Mesothelial cell of epicardium (in vitro differentiated cells): ENCODE measurements around the gene OSGIN1. TPM values are rescaled to one million over a fixed set of nuclear protein-coding genes. Genes with fewer than 3 reads are reported as not detected.

Source experiments
- DNase-seq, 2 experiments: peaks; one replicate each; pipeline ENCODE4 v3.0.0; 2021; ENCODE audit warnings: low spot score in 2 of 2; ENCODE audit not compliant: unreplicated experiment in 2 of 2
- H3K27ac Mint-ChIP-seq: 2 replicates; pipeline ENCODE4 v1.8.0; 2021; ENCODE audit warnings: mixed read lengths
- H3K27me3 Mint-ChIP-seq: 2 replicates; pipeline ENCODE4 v1.8.0; 2021; ENCODE audit warnings: low read depth, mixed read lengths
- H3K36me3 Mint-ChIP-seq: 2 replicates; pipeline ENCODE4 v1.8.0; 2021; ENCODE audit warnings: mixed read lengths
- H3K4me1 Mint-ChIP-seq: 2 replicates; pipeline ENCODE4 v1.8.0; 2021; ENCODE audit warnings: mixed read lengths
- H3K4me3 Mint-ChIP-seq: 2 replicates; pipeline ENCODE4 v1.8.0; 2021; ENCODE audit warnings: mild to moderate bottlenecking, moderate library complexity, mixed read lengths
- H3K9me3 Mint-ChIP-seq: 2 replicates; pipeline ENCODE4 v1.8.0; 2021; ENCODE audit warnings: mixed read lengths
- CTCF ChIP-seq: fragments of 200-600 bp; sonication (generic); IDR thresholded peaks from one replicate; pipeline ENCODE4 v1.5.0; 2021; ENCODE audit warnings: antibody characterized with exemption; ENCODE audit not compliant: unreplicated experiment
- total RNA-seq: library from RNA; stranded (reverse); gene quantifications from 3 replicates; pipeline ENCODE4 v1.2.1, GENCODE V29; 2021

The OSGIN1 gene
- total RNA-seq, 1 donor from 2014 or later = 2.5 TPM

- Mint-ChIP-seq H3K4me3 (no peak overlapping the region), H3K27me3 (no peaks in the 10 kb centered on the region), H3K27ac (no peak overlapping the region), H3K9me3 (peaks cover 28% of the 10 kb centered on the region), H3K36me3 (peaks cover 6% of the 10 kb centered on the region), H3K4me1 (peaks cover 7% of the 10 kb centered on the region)
- no peak for DNase-seq
- no peak for TF ChIP-seq CTCF
Observed at GRCh38 chr16:83980794-83981193, 27.8 kb downstream of the OSGIN1 start.

GRCh38 chr16:83981799-83982198 is 28.8 kb downstream of the OSGIN1 start:
- no peak for DNase-seq
- Mint-ChIP-seq H3K27ac (no peak overlapping the region), H3K36me3 (peaks cover 6% of the 10 kb centered on the region), H3K4me1 (peaks cover 7% of the 10 kb centered on the region), H3K4me3 (no peak overlapping the region), H3K27me3 (peaks cover 6% of the 10 kb centered on the region), H3K9me3 (peaks cover 28% of the 10 kb centered on the region)
- no peak for TF ChIP-seq CTCF

GRCh38 chr16:83983491-83983890 is 30.5 kb downstream of the OSGIN1 start:
- Mint-ChIP-seq H3K4me3 (no peak overlapping the region), H3K4me1 (peaks cover 7% of the 10 kb centered on the region), H3K27ac (no peak overlapping the region), H3K9me3 (peaks cover 21% of the 10 kb centered on the region), H3K27me3 (peaks cover 14% of the 10 kb centered on the region), H3K36me3 (peaks cover 6% of the 10 kb centered on the region)
- no peak for TF ChIP-seq CTCF
- DNase-seq = no peak

- no peak for DNase-seq
- H3K36me3 Mint-ChIP-seq = no peaks in the 10 kb centered on the region
- H3K9me3 Mint-ChIP-seq = no peaks in the 10 kb centered on the region
- H3K27ac Mint-ChIP-seq = no peak overlapping the region
- H3K4me1 Mint-ChIP-seq = peaks cover 29% of the 10 kb centered on the region
- H3K27me3 Mint-ChIP-seq = peaks cover 28% of the 10 kb centered on the region
- no peak overlapping the region for H3K4me3 Mint-ChIP-seq
- no peak for TF ChIP-seq CTCF
Observed at GRCh38 chr16:83989300-83989699, 36.3 kb downstream of the OSGIN1 start.

GRCh38 chr16:83990492-83990891 is 37.5 kb downstream of the OSGIN1 start:
- Mint-ChIP-seq H3K27me3 (peaks cover 28% of the 10 kb centered on the region), H3K4me1 (peaks cover 30% of the 10 kb centered on the region), H3K36me3 (no peaks in the 10 kb centered on the region), H3K9me3 (no peaks in the 10 kb centered on the region), H3K27ac (no peak overlapping the region), H3K4me3 (no peak overlapping the region)
- no peak for DNase-seq
- TF ChIP-seq CTCF = no peak

- Mint-ChIP-seq H3K9me3 (no peaks in the 10 kb centered on the region), H3K27me3 (peaks cover 23% of the 10 kb centered on the region)
- no peak for DNase-seq
Observed at GRCh38 chr16:83992624-83993023, 39.6 kb downstream of the OSGIN1 start.

More at GRCh38 chr16:83992624-83993023, 39.6 kb downstream of the OSGIN1 start:
- peaks cover 31% of the 10 kb centered on the region for H3K4me1 Mint-ChIP-seq
- no peak overlapping the region for H3K27ac Mint-ChIP-seq
- H3K36me3 Mint-ChIP-seq = no peaks in the 10 kb centered on the region
- no peak for TF ChIP-seq CTCF
- no peak overlapping the region for H3K4me3 Mint-ChIP-seq
